ENCODE results near the gene C3orf80.
"Not testable (repeated sequence)": the region's sequence is repeated elsewhere in the genome, so short reads cannot be mapped to it uniquely, and the experiment has no call there.

Gene C3orf80

DNA sequence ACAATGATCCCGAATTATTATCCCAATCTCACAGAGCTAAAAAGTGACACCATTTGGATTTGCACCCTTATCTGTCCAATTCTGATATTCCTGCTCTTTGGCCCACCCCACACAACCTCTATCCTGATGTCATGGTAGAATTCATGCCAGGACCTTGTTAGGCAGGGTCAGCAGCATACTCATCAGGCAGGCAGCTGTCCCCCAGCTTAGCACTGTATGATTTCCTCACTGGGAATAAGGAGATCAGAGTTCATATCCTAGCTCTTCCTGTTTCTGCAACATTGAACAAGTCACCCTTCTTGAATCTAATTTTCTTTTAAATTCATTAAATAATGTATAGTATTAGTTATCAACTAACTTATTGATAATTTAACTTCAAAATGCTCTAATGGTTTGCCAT lies 12.0 kb upstream of the C3orf80 start:
- DNase-seq (ENCODE audit: low read depth in 2 of 2): no peak

DNA sequence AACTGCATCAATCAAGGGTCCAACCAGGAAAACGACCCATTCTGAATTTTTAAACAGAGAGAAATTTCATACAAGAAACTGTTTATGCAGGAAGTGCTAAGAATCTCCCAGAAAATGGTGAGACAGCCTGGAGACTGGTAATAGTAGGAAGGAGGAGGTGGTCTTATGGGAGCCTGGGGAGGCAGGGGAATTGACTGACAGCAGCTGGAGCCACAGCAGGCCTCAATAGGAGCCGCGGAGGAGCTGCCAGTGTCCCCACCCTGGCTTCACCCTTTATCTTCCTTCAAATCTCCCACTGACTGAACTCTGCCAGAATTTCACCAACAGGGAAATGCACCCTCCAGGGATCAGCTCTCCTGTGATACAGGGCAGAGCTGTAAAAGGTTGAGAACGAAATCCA lies 7.5 kb upstream of the C3orf80 start:
- no peak for DNase-seq (ENCODE audit: low read depth in 2 of 2)

DNA sequence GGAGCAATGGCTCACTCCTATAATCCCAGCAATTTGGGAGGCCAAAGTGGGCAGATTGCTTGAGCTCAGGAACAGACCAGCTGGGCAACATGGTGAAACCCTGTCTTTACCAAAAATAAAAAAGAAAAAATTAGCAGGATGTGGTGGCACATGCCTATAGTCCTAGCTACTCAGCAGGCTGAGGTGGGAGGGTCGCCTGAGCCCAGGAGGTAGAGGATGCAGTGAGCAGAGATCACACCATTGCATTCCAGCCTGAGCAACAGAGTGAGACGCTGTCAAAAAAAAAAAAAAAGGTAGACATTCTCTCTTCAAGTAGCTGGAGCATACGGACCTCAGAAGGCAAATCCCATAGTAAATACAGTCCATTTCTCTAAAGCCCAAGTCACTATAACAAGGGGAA lies 7.1 kb upstream of the C3orf80 start:
- no peak for DNase-seq (ENCODE audit: low read depth in 2 of 2)

DNA sequence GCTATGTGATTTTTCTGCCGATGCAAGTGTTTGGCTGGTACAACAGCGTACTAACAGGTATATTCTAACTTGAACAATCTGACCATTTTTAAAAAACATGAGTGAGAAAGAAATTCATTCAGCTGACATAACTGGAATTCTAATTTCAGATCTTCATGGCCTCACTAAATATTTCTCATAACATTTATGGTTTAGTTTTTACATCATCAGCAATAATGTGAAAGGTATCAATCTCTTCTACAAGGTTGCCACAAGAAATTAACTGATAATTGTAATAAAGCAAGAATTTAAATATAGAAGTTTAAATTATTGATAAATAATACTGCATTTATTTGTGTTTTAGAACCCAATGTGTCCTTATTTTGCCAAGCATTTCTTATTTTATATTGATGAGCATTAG lies 5.2 kb upstream of the C3orf80 start:
- DNase-seq (ENCODE audit: low read depth in 2 of 2): no peak

DNA sequence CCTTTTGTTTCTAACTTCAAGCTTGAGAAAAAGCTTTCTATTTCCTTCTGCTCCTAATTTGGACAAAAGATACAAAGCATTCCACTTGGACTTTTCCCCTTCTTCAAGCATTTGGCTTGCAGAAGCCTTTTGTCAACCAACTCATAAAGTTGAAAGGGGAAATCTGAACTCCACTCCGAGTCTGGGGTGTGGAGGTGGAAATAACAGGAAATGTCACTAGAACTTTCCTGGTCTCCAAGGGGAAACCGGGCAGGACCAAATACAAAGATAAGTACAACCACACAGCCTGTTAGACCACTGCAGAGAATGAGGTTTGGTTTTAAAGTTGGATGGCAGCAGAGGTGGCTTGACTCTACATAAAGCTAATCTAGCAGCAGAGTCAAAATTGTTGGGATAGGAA lies 4.2 kb upstream of the C3orf80 start:
- no peak for DNase-seq (ENCODE audit: low read depth in 2 of 2)

DNA sequence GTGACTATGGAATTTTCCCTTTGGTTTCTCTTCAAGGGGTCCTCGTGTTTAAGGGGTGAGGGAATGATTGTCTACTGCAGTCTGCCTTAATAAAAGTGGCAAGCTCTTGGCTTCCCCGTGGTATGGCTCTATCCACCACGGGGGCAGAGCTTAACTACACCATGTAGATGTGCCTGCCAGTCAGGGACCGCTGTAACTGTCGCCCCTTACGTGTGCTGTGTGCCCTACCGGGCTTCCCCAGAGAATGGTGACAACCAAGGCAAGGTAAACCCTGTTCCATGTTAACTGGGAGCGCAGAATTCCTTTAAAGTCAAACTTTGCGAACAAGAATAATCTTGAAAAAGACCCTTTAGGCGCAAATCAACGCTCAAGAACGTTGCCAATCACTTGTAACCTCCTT lies 966 bp upstream of the C3orf80 start:
- no peak for DNase-seq (ENCODE audit: low read depth in 2 of 2)

DNA sequence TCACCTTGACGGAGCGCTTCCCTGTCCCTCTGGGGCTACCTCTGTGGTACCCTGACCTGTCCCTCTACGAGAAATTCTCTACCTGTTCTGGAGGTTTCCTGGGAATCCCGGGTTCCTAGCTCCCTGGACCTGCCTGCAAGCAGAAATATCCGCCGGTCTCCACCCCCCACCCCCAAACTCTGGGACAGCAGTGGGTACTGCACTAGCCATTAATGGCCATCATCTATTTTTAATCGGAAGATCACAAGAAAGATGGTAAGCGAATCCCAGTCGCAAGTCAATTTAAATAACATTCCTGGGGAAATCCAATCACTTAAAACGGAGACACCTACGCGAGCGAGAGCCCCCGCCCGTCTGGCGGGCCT lies 429 bp upstream of the C3orf80 start:
- DNase-seq (ENCODE audit: low read depth in 2 of 2): no peak

DNA sequence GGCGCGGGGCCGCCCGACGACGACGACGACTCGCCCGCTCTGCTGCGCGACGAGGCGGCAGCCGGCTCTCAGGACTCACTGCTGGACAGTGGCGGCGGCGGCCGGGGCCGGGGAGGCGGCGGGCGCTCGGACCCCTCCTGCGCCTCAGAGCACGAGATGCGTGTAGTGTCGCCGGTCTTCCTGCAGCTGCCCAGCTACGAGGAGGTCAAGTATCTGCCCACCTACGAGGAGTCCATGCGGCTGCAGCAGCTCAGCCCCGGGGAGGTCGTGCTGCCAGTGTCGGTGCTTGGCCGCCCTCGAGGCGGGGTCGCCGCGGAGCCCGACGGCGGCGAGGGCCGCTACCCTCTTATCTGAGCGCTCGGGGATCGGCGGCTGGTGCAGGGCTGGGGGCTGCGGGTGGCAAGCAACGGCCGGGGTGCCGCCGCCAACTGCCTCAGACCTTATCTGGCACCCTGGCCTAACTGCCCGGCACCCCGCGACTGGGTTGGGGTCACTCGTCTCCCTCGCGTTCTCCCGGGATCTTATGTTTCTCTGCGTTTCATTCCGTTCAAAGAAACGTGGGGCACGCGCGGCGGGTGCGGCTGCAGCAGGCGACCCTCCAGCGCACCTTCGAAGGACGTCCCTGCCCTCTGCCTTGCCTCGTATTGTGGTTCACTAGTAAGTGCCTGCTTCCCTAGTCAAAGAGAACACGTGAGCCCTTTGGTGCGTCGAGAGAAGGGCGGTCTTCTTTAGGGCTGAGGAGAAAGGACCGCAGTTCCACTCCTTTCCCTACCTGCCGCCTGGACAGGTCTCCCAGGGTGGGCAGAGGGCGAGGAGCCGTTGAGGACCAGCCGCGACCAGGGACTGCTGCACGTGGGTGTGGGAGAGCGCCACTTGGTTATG lies 1.0 kb downstream of the C3orf80 start:
- DNase-seq (ENCODE audit: low read depth in 2 of 2): no peak

DNA sequence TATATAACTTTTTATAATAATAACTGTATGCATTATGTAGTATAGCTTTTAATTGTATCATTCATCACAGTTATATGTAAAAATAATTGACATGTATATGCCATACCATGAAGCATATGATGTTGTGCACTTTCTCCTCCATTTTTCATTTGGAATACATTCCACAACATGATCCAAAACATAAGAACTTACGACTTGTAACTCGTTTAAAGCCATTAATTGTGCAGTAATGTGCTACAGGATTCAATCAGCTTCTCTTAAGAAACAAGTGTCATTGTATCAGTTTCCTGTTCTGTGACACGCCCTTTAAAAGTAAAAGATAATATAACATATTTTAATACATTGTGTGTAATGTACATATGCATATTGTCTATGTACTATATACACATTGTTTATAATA lies 2.2 kb downstream of the C3orf80 start:
- DNase-seq (ENCODE audit: low read depth in 2 of 2): no peak

DNA sequence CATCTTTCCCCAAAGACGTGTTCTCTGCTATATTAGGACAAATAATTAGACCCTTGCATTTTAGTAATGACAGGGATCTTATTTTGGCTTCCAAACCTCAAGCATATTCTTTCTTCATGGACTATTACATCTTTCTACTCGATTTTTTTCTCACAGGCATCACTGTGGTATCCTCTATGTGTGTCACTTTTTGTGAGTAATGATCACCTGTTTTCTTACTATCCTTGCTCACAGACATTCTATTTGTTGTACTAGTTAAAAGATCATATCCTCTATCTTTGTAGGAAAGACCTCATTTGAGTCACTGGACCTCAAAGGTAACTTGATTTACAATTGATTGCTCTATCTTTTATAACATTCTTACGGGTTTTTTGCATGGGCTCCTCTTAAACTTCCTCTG lies 6.8 kb downstream of the C3orf80 start:
- DNase-seq (ENCODE audit: low read depth in 2 of 2): no peak

DNA sequence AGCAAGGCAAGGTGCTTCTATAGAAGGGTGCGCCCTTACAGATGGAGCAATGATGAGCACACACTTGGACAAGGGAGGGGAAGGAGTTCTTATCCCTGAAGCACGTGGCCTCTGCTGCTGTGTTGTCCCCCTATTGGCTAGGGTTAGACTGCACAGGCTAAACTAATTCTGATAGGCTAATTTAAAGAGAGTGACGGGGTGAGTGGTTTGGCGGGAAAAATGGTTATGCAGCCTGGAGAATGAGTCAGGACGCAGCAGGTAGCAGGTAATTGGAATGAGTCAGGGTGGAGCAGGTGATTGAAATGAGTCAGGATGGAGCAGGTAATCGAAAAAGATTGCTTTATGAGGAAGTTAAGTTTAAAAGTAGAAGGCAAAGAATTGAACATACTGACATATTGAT lies 15.5 kb downstream of the C3orf80 start:
- DNase-seq (ENCODE audit: low read depth in 2 of 2): not testable (repeated sequence)

DNA sequence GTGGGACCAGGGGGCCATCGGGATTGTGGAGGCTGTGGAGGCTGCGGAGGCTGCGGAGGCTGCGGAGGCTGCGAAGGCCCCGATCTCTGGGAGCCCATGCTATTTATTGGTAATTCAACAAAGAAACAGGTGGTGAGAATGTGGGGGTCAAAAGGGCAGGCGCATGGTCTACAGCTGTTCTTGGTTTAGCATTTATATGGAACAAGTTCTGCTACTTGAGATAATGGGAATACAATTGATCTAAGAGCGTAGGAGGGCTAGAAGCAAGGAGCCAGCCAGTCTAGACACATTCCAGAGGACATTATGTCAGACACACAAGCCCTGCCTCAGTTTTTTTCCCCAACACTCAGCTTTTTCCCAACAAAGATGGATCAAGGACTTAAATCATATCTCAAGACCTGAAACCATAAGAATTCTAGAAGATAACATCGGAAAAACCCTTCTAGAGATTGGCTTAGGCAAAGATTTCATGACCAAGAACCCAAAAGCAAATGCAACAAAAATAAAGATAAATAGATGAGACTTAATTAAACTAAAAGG lies 20.1 kb downstream of the C3orf80 start:
- no peak for DNase-seq (ENCODE audit: low read depth in 2 of 2)

DNA sequence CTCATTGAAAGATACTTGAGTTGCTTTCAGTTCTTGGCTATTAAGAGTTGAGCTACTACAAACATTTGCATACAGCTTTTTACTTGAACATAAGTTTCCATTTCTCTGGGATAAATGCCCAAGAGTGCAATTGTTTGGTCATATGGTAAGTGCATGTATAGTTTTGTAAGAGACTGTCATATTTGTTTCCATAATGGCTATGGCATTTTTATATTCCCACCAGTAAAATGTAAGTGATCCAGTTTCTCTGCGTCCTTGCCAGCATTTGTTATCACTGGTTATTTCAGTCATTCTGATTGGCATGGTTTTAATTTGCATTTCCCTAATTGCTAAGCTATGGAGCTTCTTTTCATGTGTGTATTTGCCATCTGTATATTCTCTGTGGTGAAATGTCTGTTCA lies 22.5 kb downstream of the C3orf80 start:
- DNase-seq (ENCODE audit: low read depth in 2 of 2): no peak

DNA sequence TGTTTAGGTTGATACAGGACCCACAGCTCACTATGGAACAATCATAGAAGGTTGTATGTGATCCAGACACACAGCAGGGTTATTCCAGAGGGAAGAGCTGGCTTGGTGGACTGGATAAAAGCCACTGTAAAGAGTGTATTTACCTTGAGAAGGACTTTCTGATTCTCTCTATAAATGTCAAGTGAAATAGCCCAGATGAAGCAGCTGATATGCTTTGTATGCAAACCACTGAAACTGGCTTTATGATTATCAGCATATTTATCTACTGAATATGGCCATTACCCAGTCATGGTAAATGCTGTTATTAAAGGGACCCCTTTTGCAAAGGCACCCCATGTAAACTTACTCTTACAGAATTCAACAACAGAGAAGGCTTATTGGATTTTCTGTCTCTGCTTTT lies 28.1 kb downstream of the C3orf80 start:
- DNase-seq (ENCODE audit: low read depth in 2 of 2): no peak

DNA sequence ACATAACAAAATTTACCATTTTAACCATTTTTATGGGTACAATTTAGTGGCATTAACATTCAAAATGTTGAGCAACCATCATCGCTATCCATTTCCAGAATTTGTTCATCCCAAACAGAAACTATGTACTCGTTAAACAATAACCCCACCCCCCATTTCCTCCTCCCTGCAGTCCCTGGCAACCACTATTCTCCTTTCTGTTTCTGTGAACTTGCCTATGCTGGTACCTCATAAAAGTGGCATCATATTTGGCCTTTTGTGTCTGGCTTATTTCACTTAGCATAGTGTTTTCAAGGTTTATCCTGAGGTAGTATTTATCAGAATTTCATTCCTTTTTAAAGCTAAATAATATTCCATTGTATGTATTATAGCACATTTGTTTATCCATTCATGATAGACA lies 32.4 kb downstream of the C3orf80 start:
- no peak for DNase-seq (ENCODE audit: low read depth in 2 of 2)

DNA sequence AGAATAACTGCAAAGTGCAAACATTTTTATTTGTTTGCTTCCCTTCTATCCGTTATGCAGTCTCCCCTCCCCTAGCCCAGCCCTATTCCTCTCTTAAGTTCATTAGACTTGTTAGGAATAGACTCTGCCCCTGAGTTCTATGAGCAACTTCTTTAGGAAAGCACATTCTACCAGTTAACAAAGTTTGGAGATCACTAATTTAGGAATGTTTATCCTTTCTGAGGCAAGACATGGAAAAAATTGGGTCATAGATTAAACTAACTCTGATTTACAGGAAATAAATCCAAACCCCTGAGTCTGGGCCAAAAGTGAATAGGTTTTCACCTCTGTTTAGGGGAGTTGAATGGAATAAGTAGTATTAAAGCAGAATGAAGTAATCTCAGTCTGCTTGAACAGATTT lies 34.4 kb downstream of the C3orf80 start:
- no peak for DNase-seq (ENCODE audit: low read depth in 2 of 2)

DNA sequence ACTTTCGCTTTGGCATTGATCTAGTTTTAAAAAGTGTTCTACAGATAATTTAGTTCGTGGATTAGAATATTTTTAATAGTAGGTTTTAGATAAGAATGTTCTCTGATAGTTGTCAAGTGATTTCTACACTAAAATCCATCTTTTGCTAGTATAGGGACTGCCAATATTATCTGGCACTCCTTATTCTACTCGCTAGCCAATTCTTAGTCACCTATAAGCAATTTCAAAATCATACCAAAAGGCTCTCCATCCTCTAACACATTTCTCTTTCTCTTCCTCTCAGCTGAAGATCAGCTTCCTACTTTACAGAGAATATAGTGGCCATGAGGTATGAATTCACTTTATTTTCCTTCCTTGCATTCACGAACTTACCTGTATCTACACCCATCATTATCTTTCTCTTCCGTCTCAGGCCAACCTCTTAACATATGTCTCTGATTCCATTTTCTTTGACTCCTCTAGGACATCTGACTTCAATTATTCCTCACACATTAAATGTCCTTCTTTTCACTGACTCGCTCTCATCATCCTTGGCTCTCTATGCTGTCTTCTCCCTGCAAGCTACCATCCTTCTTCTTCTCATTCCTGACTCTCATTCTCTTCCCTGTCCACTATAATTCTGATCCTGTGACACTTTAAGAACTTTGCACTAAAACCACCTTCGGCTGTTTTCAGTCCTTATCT lies 35.5 kb downstream of the C3orf80 start:
- DNase-seq (ENCODE audit: low read depth in 2 of 2): no peak

DNA sequence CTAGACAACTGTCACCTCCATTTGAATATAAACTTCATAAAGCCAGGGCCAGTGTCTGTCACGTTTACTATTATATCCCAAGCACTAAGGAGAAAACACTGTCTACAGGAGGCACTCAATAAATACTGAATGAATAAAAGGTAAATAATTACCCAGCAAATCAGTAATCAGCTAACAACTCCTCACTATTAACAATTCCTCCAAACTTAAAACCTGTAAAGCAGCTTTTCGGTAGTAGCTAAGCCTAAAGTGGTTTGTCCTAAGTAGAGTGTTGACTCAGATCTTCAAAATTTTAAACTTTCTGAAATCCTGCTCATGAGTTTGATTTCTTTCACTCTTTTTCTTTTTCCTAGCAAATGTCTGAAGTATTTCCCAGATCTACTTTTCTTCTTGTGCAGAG lies 39.9 kb downstream of the C3orf80 start:
- no peak for DNase-seq (ENCODE audit: low read depth in 2 of 2)
